Activated CD8-positive, alpha-beta memory T cell treated with anti-CD3 and anti-CD28 coated beads, Interleukin-2, amount 50 U/mL, for 1 hour (primary cell): ENCODE data around the gene RAB40B.

Experiments used
- DNase-seq: peaks from one replicate; pipeline ENCODE4 v3.0.0-alpha.2; 2020; ENCODE audit errors: extremely low read depth

The RAB40B gene

GRCh38 chr17:82615084-82616020 is 83.1 kb downstream of the RAB40B start:
- no peak for DNase-seq

GRCh38 chr17:82614095-82614631 is 84.3 kb downstream of the RAB40B start:
- no peak for DNase-seq

- no peak for DNase-seq
Observed at GRCh38 chr17:82613283-82614094, 85.0 kb downstream of the RAB40B start.

GRCh38 chr17:82611140-82612058 is 87.1 kb downstream of the RAB40B start:
- no peak for DNase-seq

- DNase-seq: no peak
Observed at GRCh38 chr17:82609655-82610054, 88.8 kb downstream of the RAB40B start.

- DNase-seq: no peak
Observed at GRCh38 chr17:82608816-82609215, 89.7 kb downstream of the RAB40B start.

- no peak for DNase-seq
Observed at GRCh38 chr17:82605939-82606600, 92.4 kb downstream of the RAB40B start.
